GM18507 (cell line): ENCODE measurements around the gene SMIM41.
A peak's percentile ranks its signal among the peaks of the same experiment; 100 is the strongest.
"Not testable (repeated sequence)": the region's sequence is repeated elsewhere in the genome, so short reads cannot be mapped to it uniquely, and the experiment has no call there.

Source experiments
- DNase-seq: peaks from one replicate; pipeline ENCODE4 v3.0.0; 2011; ENCODE audit warnings: low read depth; ENCODE audit not compliant: insufficient read length; ENCODE audit errors: extremely low spot score
- FAIRE-seq: peaks from 2 replicates; lab custom pipeline; 2011; peaks lifted over from hg19 to GRCh38; lab: Jason Lieb, UNC

Gene SMIM41

GRCh38 chr12:52117806-52118475, 38.4 kb downstream of the SMIM41 start:
- DNase-seq, FAIRE-seq: not testable (repeated sequence)

GRCh38 chr12:52119398-52120254, 40.1 kb downstream of the SMIM41 start:
- FAIRE-seq, result no peak
- no peak for DNase-seq

GRCh38 chr12:52120951-52121823, 41.7 kb downstream of the SMIM41 start:
- no peak for FAIRE-seq
- no peak for DNase-seq

DNA sequence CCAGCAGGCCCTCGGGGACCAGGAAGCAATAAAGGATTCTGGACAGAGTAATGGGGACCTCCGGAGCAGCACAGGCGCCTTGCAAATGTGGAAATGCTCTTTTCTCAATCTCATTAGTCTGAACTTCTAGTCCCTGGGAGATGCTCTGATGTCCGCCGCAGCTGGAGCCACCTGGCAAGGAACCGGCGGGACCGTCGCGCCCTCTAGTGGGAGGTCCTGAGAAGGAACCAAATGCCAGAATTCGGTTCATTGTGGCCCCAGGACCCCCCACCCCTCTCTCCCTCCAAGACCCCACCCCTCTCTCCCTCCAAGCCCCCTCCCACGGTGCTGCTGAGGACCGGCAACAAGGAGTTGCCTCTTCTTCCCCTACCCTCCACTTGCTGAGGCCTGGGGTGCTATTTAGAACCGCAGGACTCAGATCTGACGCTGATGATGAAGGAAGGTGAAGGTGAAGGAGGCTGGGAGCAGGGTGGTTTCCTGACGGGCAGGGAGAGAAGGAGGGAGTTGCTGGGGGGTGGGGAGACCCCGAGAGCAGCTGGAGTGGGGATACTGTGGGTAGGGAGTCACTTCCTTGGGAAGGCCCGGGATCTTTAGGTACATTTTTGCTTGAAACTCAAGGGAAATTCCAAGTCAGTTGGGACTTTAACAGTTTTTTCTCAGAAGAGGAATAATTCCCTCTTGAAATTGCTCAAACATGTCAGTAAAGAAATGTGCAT, 42.5 kb downstream of the SMIM41 start:
- FAIRE-seq, result peak; percentile 84
- peak; percentile 62 for DNase-seq

DNA sequence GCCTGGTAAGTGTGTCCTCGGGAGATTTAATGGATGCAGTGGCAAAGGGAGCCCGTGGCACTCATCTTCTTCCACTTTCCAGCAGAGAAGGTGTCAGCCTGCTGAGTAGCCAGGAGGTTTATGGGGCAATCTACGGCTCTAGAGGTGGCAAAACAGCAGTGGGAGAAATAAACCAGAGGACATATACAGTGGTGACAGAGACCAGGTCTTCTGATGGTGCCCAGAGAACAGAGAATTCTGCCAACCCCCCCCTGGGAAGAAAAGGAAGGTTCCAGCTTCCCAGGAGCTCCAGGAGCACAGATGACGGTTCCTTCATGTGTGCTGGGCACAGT, 43.0 kb downstream of the SMIM41 start:
- FAIRE-seq, result no peak
- DNase-seq, result no peak

DNA sequence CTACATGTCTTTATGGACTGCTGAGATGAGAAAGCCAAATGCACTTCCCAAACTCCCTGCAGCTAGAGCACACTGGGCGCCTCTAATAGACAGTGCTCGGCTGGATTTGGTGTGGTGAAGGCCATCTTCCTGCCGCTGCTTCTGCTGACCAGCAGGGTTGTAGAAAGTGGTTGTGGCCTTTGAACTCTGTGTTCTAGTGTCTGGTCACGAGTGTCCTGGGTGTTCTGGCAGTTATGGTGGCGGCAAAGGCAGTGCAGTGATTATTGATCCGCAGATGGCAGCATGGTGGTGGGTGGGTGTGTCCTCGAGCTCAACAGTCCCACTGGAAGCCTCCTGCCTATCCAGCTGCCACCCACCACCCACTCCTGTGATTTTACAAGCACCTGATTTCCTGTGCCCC, 43.4 kb downstream of the SMIM41 start:
- FAIRE-seq (no peak), DNase-seq (no peak)

GRCh38 chr12:52123487-52124186, 44.1 kb downstream of the SMIM41 start:
- peak; percentile 60 for FAIRE-seq
- no peak for DNase-seq

DNA sequence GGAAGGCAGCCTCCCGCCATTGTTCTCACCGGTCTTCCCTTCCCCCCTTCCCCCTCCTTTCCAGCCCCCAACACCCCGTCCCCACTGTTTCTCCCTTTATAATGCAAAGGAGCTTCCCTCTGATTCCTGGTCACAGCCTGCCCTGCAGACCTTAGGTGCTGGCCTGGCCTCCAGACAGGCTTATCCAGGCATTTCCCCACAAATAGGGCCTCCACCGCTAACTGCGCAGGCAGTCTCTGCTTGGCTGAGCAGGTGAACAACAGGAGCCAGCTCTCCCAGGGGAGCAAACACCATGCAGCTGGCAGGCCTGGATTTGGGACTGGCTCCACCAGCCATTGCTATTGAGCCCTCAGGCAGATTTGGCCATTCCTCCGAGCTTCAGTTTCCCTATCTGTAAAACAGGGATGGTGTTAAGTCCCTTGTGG, 46.0 kb downstream of the SMIM41 start:
- no peak for DNase-seq
- no peak for FAIRE-seq

- DNase-seq, result no peak
- FAIRE-seq, result no peak
Observed at GRCh38 chr12:52126050-52126604, 46.6 kb downstream of the SMIM41 start.

GRCh38 chr12:52126605-52127578, 47.4 kb downstream of the SMIM41 start:
- DNase-seq (no peak), FAIRE-seq (no peak)

GRCh38 chr12:52127683-52128450, 48.4 kb downstream of the SMIM41 start:
- FAIRE-seq (no peak), DNase-seq (no peak)

GRCh38 chr12:52130711-52131110, 51.2 kb downstream of the SMIM41 start:
- no peak for DNase-seq
- FAIRE-seq, result no peak

DNA sequence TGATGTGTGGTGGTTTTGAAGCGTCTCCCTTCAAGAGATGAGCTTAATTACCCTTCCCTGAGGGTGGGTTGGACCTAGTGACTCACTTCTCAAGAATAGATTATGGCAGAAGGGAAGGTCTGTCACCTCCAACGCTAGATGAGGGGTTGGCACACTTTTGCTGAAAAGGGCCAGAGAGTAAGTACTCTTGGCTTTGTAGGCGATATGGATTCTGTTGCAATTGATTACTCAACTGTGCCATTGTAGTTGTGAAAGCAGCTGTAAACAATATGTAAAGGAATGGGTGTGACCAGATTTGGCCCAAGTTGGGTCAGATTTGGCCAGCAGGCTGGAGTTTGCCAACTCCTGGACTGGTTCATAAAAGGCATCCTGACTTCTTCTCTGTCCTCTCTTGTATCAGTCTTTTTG, 53.3 kb downstream of the SMIM41 start:
- FAIRE-seq (no peak), DNase-seq (no peak)

- FAIRE-seq, result no peak
- no peak for DNase-seq
Observed at GRCh38 chr12:52137746-52138145, 58.2 kb downstream of the SMIM41 start.

GRCh38 chr12:52139147-52139546, 59.6 kb downstream of the SMIM41 start:
- no peak for FAIRE-seq

GRCh38 chr12:52139579-52140062, 60.1 kb downstream of the SMIM41 start:
- FAIRE-seq (peak; percentile 68), DNase-seq (no peak)

More at GRCh38 chr12:52139147-52139546, 59.6 kb downstream of the SMIM41 start:
- DNase-seq, result no peak

GRCh38 chr12:52141306-52141705, 61.8 kb downstream of the SMIM41 start:
- DNase-seq, result no peak
- FAIRE-seq, result no peak
